Measurements from ENCODE around the gene FSCN2. TPM values are rescaled to one million over a fixed set of nuclear protein-coding genes. Genes with fewer than 3 reads are reported as not detected.

FSCN2 gene
- total RNA-seq, 2 donors from 2014 or later, result 1.0 to 2.2 TPM

DNA sequence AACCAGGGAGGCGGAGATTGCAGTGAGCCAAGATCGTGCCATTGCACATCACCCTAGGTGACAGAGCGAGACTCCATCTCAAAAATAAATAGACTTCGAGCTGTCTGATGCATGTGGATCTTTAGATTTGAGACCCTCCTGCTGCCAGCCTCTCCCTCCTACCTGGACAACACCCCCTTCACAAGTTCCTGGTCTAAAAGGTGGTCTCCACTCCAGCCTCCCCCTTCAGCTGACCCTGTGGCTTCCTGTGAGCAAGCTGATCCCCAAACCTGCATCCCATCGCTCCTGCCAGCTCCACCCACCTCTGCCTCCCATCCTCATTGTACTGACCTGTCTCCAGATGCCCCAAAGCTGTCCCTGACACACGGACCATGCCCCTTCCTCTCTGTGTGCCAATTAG lies 51.1 kb downstream of the FSCN2 start:
- no peak overlapping the region for H3K4me3 ChIP-seq
- no peaks in the 10 kb centered on the region for H3K27me3 ChIP-seq
- H3K9me3 ChIP-seq, result no peaks in the 10 kb centered on the region
- intact Hi-C loops (cut with DNase I), result no loop called here
- no peak overlapping the region for H3K27ac ChIP-seq
- TF ChIP-seq, protein P1, sequence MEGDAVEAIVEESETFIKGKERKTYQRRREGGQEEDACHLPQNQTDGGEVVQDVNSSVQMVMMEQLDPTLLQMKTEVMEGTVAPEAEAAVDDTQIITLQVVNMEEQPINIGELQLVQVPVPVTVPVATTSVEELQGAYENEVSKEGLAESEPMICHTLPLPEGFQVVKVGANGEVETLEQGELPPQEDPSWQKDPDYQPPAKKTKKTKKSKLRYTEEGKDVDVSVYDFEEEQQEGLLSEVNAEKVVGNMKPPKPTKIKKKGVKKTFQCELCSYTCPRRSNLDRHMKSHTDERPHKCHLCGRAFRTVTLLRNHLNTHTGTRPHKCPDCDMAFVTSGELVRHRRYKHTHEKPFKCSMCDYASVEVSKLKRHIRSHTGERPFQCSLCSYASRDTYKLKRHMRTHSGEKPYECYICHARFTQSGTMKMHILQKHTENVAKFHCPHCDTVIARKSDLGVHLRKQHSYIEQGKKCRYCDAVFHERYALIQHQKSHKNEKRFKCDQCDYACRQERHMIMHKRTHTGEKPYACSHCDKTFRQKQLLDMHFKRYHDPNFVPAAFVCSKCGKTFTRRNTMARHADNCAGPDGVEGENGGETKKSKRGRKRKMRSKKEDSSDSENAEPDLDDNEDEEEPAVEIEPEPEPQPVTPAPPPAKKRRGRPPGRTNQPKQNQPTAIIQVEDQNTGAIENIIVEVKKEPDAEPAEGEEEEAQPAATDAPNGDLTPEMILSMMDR (IDR thresholded peaks at IDR 0.05), result no peak
- H3K36me3 ChIP-seq, result no peaks in the 10 kb centered on the region
- no peaks in the 10 kb centered on the region for H3K4me1 ChIP-seq
- no peak for DNase-seq
- no peak overlapping the region for H3K9ac ChIP-seq (ENCODE audit: low read depth in 2 of 2, low read length in 2 of 2)

DNA sequence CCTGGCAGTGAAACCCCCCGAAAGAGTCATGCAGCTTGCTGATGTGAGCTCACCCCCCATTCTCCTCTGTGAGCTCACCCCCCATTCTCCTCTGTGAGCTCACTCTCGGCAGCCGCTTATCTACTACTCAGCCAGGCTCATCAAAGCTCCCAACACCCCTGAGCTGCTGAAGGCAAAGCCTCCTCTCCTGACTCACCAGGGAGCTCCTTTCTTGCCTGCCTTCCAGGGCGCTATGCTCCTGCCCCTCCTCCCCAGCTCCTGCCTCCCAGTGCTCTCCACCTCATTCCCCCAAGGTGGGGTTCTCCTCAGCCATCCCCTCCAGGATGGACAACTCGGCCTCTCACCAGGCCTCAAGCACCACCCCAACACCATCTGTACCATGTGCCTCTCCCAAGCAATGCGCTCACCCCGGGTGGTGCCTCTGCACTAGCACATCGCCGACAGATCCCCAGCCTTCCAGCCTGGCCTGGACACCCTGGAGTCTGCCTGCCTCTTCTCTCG lies 51.7 kb downstream of the FSCN2 start:
- Histone ChIP-seq H3K4me1 (no peaks in the 10 kb centered on the region), H3K4me3 (no peak overlapping the region), H3K9ac (ENCODE audit: low read depth in 2 of 2, low read length in 2 of 2) (no peak overlapping the region), H3K36me3 (no peaks in the 10 kb centered on the region), H3K9me3 (no peaks in the 10 kb centered on the region), H3K27ac (no peak overlapping the region), H3K27me3 (no peaks in the 10 kb centered on the region)
- intact Hi-C loops (cut with DNase I), result no loop called here
- no peak for DNase-seq
- TF ChIP-seq, protein P1 (IDR thresholded peaks at IDR 0.05), result no peak

DNA sequence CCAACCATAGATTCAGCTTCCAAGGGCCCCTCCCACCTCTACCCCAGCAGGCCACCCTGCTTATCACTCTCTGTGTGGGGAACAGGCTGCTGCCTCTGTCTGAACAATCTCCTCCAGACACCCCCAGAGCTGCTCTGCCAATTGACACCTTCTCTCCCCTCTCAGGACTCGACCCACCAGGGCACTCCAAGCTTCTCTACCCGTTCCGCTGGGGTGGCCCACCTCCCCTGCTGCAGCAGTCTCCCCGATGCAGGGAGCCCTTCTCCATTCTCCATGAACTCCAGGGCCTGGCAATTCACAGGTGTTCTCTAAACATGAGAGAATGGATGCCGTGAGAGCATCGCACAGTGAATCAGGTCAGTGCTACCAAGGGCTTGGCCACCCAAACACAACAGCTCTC lies 52.3 kb downstream of the FSCN2 start:
- Histone ChIP-seq H3K36me3 (no peaks in the 10 kb centered on the region), H3K27me3 (no peaks in the 10 kb centered on the region), H3K9me3 (no peaks in the 10 kb centered on the region), H3K27ac (no peak overlapping the region), H3K9ac (ENCODE audit: low read depth in 2 of 2, low read length in 2 of 2) (no peak overlapping the region), H3K4me3 (no peak overlapping the region), H3K4me1 (no peaks in the 10 kb centered on the region)
- TF ChIP-seq, protein P1 (IDR thresholded peaks at IDR 0.05), result no peak
- intact Hi-C loops (cut with DNase I), result no loop called here
- no peak for DNase-seq

DNA sequence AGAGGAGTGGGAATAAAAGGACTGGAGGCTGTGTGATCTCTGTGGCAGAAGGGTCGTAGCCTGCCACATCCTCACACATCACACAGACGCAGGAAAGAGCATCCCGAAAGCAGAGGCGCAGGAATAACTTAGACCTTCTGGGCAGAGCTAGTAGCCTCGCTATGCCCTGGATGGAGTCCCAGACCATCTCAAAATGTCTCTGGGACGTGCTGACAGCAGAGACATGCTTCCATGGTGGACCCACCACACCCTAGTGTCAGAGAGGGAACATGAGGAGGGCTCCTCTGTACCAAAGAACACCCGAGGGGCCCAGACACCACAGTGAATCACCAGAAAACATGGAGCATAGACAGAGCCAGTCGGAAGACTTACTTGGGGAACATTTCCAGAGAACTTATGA lies 53.6 kb downstream of the FSCN2 start:
- H3K36me3 ChIP-seq, result no peaks in the 10 kb centered on the region
- H3K4me1 ChIP-seq, result no peaks in the 10 kb centered on the region
- no peak overlapping the region for H3K4me3 ChIP-seq

DNA sequence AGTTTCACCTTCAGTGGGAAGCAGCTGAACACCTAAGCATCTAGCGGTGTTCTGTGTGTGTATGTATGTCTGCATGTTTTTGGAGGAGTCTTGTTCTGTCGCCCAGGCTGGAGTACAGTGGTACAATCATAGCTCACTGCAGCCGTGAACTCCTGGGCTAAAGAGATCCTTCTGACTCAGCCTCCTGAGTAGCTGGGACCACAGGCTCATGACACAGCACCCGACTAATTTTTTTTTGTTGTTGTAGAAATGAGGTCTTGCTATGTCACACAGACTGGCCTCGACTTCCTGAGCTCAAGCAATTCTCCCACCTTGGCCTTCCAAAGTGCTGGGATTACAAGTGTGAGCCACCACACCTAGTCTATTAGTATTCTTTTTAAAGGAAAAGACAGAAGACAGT lies 54.2 kb downstream of the FSCN2 start:
- Histone ChIP-seq H3K27me3 (no peaks in the 10 kb centered on the region), H3K36me3 (no peaks in the 10 kb centered on the region), H3K4me3 (no peak overlapping the region), H3K9me3 (no peaks in the 10 kb centered on the region), H3K9ac (ENCODE audit: low read depth in 2 of 2, low read length in 2 of 2) (no peak overlapping the region), H3K4me1 (no peaks in the 10 kb centered on the region), H3K27ac (no peak overlapping the region)
- TF ChIP-seq, protein P1 (IDR thresholded peaks at IDR 0.05), result no peak
- no peak for DNase-seq
- intact Hi-C loops (cut with DNase I), result no loop called here

More for the DNA sequence above, 53.6 kb downstream of the FSCN2 start:
- DNase-seq, result no peak
- intact Hi-C loops (cut with DNase I), result no loop called here
- H3K27me3 ChIP-seq, result no peaks in the 10 kb centered on the region
- no peak overlapping the region for H3K9ac ChIP-seq (ENCODE audit: low read depth in 2 of 2, low read length in 2 of 2)
- TF ChIP-seq, protein P1 (IDR thresholded peaks at IDR 0.05), result no peak
- H3K27ac ChIP-seq, result no peak overlapping the region
- no peaks in the 10 kb centered on the region for H3K9me3 ChIP-seq

Measured in colonic mucosa (tissue), 4 donors.